Endothelial cell of umbilical vein (primary cell): ENCODE measurements around the gene SMIM7. TPM values are rescaled to one million over a fixed set of nuclear protein-coding genes. Genes with fewer than 3 reads are reported as not detected.

Experiments used
- Bru-seq: library from RNA; stranded (reverse); fragments of 400-500 nt; gene quantifications from one replicate; lab custom pipeline; 2021; lab: Mats Ljungman, UMichigan
- BruChase-seq, 2 experiments: library from RNA; stranded (reverse); fragments of 400-500 nt; gene quantifications; one replicate each; lab custom pipeline; 2021; lab: Mats Ljungman, UMichigan
- BruUV-seq: library from RNA; stranded (reverse); fragments of 400-500 nt; replicated peaks from 2 replicates; lab custom pipeline; 2021; lab: Mats Ljungman, UMichigan
- CTCF ChIA-PET: fragments of 300-600, 350-600 bp; sonication (Branson Sonifier 250); formaldehyde crosslinking; loops from one replicate; lab custom pipeline; 2021; ENCODE audit warnings: antibody characterized with exemption, inconsistent platforms; lab: Charles Lee
- POLR2A ChIA-PET: fragments of 300-600, 350-600 bp; sonication (Branson Sonifier 250); formaldehyde crosslinking; loops from one replicate; lab custom pipeline; 2021; ENCODE audit warnings: antibody characterized with exemption, inconsistent platforms; lab: Charles Lee
- DNase-seq: peaks from one replicate; pipeline ENCODE4 v3.0.0-alpha.2; 2011; ENCODE audit warnings: low read depth, low spot score
- FAIRE-seq: peaks from 2 replicates; lab custom pipeline; 2011; peaks lifted over from hg19 to GRCh38; lab: Jason Lieb, UNC
- H2AFZ ChIP-seq: 2 replicates; pipeline ENCODE4 v1.6.0; 2012; ENCODE audit warnings: low read depth, low read length, control low read depth, inconsistent platforms
- H3K27ac ChIP-seq: 2 replicates; pipeline ENCODE4 v1.5.1; 2011; ENCODE audit warnings: low read depth, mild to moderate bottlenecking, control low read depth, low read length, moderate library complexity; ENCODE audit not compliant: insufficient read depth
- H3K27me3 ChIP-seq, 2 experiments: 2 replicates each; pipeline versions ENCODE4 v1.6.0 to v1.6.1; 2011; ENCODE audit warnings: low read length in 2 of 2, mixed read lengths in 1 of 2; ENCODE audit not compliant: control insufficient read depth in 2 of 2, insufficient read depth in 2 of 2
- H3K36me3 ChIP-seq, 2 experiments: 2 replicates in 1 of 2; 3 replicates in 1 of 2; pipeline ENCODE4 v1.5.1; 2011; ENCODE audit warnings: low read length in 2 of 2, mild to moderate bottlenecking in 1 of 2, moderate library complexity in 1 of 2; ENCODE audit not compliant: control insufficient read depth in 2 of 2, insufficient read depth in 2 of 2; ENCODE audit errors: extremely low read depth in 1 of 2
- H3K4me1 ChIP-seq: 3 replicates; pipeline ENCODE4 v1.5.1; 2011; ENCODE audit warnings: mild to moderate bottlenecking, low read length; ENCODE audit not compliant: control insufficient read depth, insufficient read depth; ENCODE audit errors: extremely low read depth
- H3K4me2 ChIP-seq: 2 replicates; pipeline ENCODE4 v1.6.1; 2011; ENCODE audit warnings: low read length, control low read depth, mixed read lengths; ENCODE audit not compliant: insufficient read depth
- H3K4me3 ChIP-seq, 3 experiments: fragments of 200-600 bp in 1 of 3; sonication (generic), shearing (Covaris generic) in 1 of 3; replicated peaks in 1 of 3; 2 replicates each; pipeline ENCODE4 v1.5.1; 2011 to 2016; ENCODE audit warnings: control low read depth in 3 of 3, low read length in 3 of 3, mild to moderate bottlenecking in 2 of 3, inconsistent platforms in 1 of 3, low read depth in 1 of 3, moderate library complexity in 1 of 3; ENCODE audit not compliant: insufficient read depth in 1 of 3
- H3K79me2 ChIP-seq: 2 replicates; pipeline ENCODE4 v1.6.0; 2012; ENCODE audit warnings: low read length, inconsistent platforms; ENCODE audit not compliant: control insufficient read depth, insufficient read depth
- H3K9ac ChIP-seq: replicated peaks from 2 replicates; pipeline ENCODE3; 2011; ENCODE audit warnings: low read length, control low read depth; ENCODE audit not compliant: insufficient read depth; ENCODE audit errors: extremely low read depth
- H3K9me1 ChIP-seq: replicated peaks from 3 replicates; pipeline ENCODE4 v1.6.0; 2011; ENCODE audit warnings: mild to moderate bottlenecking, low read length; ENCODE audit not compliant: control insufficient read depth, insufficient read depth; ENCODE audit errors: extremely low read depth
- H3K9me3 ChIP-seq: replicated peaks from 2 replicates; pipeline ENCODE4 v1.5.1; 2012; ENCODE audit warnings: low read length, inconsistent platforms; ENCODE audit not compliant: control insufficient read depth, insufficient read depth
- H4K20me1 ChIP-seq: replicated peaks from 2 replicates; pipeline ENCODE3; 2011; ENCODE audit warnings: mild to moderate bottlenecking, low read length; ENCODE audit not compliant: control insufficient read depth, insufficient read depth; ENCODE audit errors: extremely low read depth
- JUN ChIP-seq: IDR thresholded peaks from 2 replicates; pipeline ENCODE4 v1.6.1; 2011; ENCODE audit warnings: borderline replicate concordance, low read depth; ENCODE audit not compliant: insufficient read length, insufficient read depth
- POLR2A ChIP-seq: IDR thresholded peaks from 2 replicates; pipeline ENCODE4 v1.6.1; 2012; ENCODE audit warnings: low read depth, mild to moderate bottlenecking, control low read depth, low read length
- POLR2AphosphoS5 ChIP-seq: IDR thresholded peaks from 2 replicates; pipeline ENCODE4 v1.6.1; 2012; ENCODE audit warnings: low read depth, mild to moderate bottlenecking, control low read depth, low read length, moderate library complexity; ENCODE audit not compliant: insufficient read depth
- dilution Hi-C: fragments of 300-500 bp; cut with MboI; formaldehyde crosslinking; loops from one replicate; pipeline ENCODE4 v1.15.0; 2019; ENCODE audit warnings: low sequenced_read_pairs; ENCODE audit not compliant: extremely low pct_ligation_motif_present
- intact Hi-C: fragments of 100-400 bp; cut with micrococcal nuclease; formaldehyde crosslinking; loops from one replicate; pipeline ENCODE4 v1.10.0; 2022
- long read RNA-seq: library from polyadenylated mRNA; stranded (forward); transcript quantifications from one replicate; pipeline ENCODE4 v2.0.0, GENCODE V29; 2021
- polyA minus RNA-seq, 3 experiments: library from RNA; depleted of rRNA, polyadenylated mRNA; stranded (reverse); fragments of >200 nt; gene quantifications; 1 replicate in 1 of 3; 2 replicates in 2 of 3; pipeline ENCODE4 v1.2.3, GENCODE V29; 2011
- polyA plus RNA-seq, 4 experiments: library from polyadenylated mRNA; depleted of rRNA in 3 of 4; stranded (reverse) in 3 of 4; unstranded in 1 of 4; fragments of >200 nt; gene quantifications; 2 replicates each; pipeline versions ENCODE4 v1.2.1 to v1.2.3, GENCODE V29; 2011 to 2012; ENCODE audit warnings: missing spikeins in 1 of 4
- total RNA-seq: library from RNA; stranded (reverse); gene quantifications from 2 replicates; pipeline ENCODE4 v1.2.3, GENCODE V29; 2021
- TF ChIP-seq, protein P1 (sequence below): IDR thresholded peaks from 2 replicates; pipeline ENCODE4 v1.6.1; 2011; ENCODE audit not compliant: insufficient read depth, insufficient read length
- TF ChIP-seq, protein P2 (sequence below), 2 donors: IDR thresholded peaks; 1 replicate in 1 of 2; 2 replicates in 1 of 2; pipeline ENCODE4 v1.5.1; 2011; ENCODE audit warnings: low read length in 2 of 2, mild to moderate bottlenecking in 2 of 2, moderate library complexity in 2 of 2, control low read depth in 1 of 2, inconsistent platforms in 1 of 2, low read depth in 1 of 2; ENCODE audit not compliant: insufficient read depth in 1 of 2; ENCODE audit errors: extremely low read depth in 1 of 2

Gene SMIM7
- total RNA-seq (45.7 and 51.1 TPM in 2 replicates), polyA plus RNA-seq (53.7 and 62.0 TPM in 2 replicates), polyA minus RNA-seq (58.9 and 59.9 TPM in 2 replicates), Bru-seq, nascent RNA (percentile 88 among the genes with signal in this experiment), BruChase-seq, experiment 1, labeled RNA remaining after a 6-hour chase (percentile 97 among the genes with signal in this experiment), BruChase-seq, experiment 2, labeled RNA remaining after a 2-hour chase (percentile 98 among the genes with signal in this experiment)
- polyA plus RNA-seq (2011; cell fraction: cytosol; rRNA removed): 74.9 and 81.5 TPM in 2 replicates
- polyA plus RNA-seq (2011; cell fraction: nucleus; rRNA removed): 56.0 and 62.4 TPM in 2 replicates
- polyA plus RNA-seq (2012): 56.1 and 56.6 TPM in 2 replicates
- polyA minus RNA-seq (2011; cell fraction: cytosol; rRNA and poly(A)+ RNA removed): 27.8 TPM
- polyA minus RNA-seq (2011; cell fraction: nucleus; rRNA and poly(A)+ RNA removed): 46.6 and 61.2 TPM in 2 replicates
- long read RNA-seq, transcript SMIM7-201 (5 exons, 850 nt): minor isoform, 5 of 124 reads
- long read RNA-seq, transcript SMIM7-214 (4 exons, 1,075 nt): minor isoform, 6 of 124 reads
- long read RNA-seq, transcript SMIM7-208 (5 exons, 2,776 nt): major isoform, 85 of 124 reads
- long read RNA-seq, partial matches to known transcripts: 9 of 124 reads
- long read RNA-seq, other reads (novel, unspliced or antisense): 7 of 124 reads

DNA sequence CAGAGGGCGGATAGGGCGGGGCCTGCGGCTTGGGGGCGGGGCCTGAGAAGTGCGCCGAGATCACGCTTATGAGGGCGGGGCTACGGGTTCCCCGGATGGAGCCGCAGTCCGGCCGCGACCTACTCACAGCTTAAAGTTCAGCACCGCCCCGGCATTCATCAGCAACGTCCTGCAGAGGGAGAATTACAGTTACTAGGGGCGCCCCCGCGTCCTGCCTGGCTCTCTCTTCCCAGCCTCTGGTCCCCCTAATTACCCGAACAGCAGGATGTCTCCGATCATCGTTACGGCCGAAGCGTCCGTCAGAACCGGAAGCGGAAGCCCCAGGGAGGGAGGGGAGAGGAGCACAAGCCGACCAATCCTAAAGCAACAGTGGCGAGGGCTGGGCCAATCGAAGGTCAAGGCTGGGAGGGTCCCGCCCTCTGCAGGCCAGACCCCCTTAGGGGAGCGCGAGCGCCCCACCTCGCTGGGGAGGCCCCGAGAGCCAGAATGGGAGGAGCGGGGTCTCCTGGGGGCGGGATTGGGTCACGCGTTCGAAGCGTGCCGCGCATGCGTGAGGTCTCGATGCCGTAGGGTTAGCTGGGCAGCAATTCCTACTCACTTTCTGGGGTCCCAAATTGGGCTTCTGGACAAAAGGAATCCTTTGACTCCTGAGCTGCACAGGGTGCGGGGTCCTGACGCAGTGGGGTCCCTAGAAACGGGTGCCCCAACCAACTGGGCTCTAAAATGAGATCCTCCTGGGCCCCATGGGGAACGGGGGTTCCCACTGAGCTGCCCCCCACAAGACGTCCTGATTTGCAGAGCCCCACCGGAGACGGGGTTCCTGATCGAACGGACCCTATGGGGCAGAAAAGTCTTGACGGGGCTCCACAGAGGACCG is at the start of gene SMIM7:
TSS of gene SMIM7 (minus strand) at position 313 of the 877 bp plus-strand sequence. CDS start at position 279, 34 bp downstream.
- Histone ChIP-seq H4K20me1 (peaks cover 2% of the 10 kb centered on the region), H3K36me3 (peaks cover 0 to 8% of the 10 kb centered on the region in 2 experiments), H3K27me3 (no peaks in the 10 kb centered on the region), H3K9me3 (no peaks in the 10 kb centered on the region), H3K4me3 (peak within 1 kb of the TSS; percentile 55 to 73 (median 67)), H3K4me1 (peaks cover 16% of the 10 kb centered on the region), H2AFZ (peak within 1 kb of the TSS; percentile 89), H3K4me2 (peak within 1 kb of the TSS; percentile 87), H3K9ac (peak within 1 kb of the TSS; percentile 71), H3K27ac (peak within 1 kb of the TSS; percentile 70), H3K79me2 (peaks cover 27% of the 10 kb centered on the region), H3K9me1 (no peaks in the 10 kb centered on the region)
- intact Hi-C loops (loop anchor here (1.0 kb wide), 1 partner anchor 32 kb away; the partner anchor contains the start of gene MED26), dilution Hi-C loops (no loop called here)
- no TSS peak for BruUV-seq
- peak; percentile 80 for TF ChIP-seq POLR2AphosphoS5
- no peak for TF ChIP-seq JUN
- TF ChIP-seq POLR2A: peak; percentile 92
- TF ChIP-seq, protein P1, sequence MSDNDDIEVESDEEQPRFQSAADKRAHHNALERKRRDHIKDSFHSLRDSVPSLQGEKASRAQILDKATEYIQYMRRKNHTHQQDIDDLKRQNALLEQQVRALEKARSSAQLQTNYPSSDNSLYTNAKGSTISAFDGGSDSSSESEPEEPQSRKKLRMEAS: peak; percentile 70
- TF ChIP-seq, protein P2, sequence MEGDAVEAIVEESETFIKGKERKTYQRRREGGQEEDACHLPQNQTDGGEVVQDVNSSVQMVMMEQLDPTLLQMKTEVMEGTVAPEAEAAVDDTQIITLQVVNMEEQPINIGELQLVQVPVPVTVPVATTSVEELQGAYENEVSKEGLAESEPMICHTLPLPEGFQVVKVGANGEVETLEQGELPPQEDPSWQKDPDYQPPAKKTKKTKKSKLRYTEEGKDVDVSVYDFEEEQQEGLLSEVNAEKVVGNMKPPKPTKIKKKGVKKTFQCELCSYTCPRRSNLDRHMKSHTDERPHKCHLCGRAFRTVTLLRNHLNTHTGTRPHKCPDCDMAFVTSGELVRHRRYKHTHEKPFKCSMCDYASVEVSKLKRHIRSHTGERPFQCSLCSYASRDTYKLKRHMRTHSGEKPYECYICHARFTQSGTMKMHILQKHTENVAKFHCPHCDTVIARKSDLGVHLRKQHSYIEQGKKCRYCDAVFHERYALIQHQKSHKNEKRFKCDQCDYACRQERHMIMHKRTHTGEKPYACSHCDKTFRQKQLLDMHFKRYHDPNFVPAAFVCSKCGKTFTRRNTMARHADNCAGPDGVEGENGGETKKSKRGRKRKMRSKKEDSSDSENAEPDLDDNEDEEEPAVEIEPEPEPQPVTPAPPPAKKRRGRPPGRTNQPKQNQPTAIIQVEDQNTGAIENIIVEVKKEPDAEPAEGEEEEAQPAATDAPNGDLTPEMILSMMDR (IDR thresholded peaks at IDR 0.05; ENCODE audit: extremely low read depth in 1 of 2, insufficient read depth in 1 of 2, low read depth in 1 of 2, low read length in 2 of 2): no peak
- ChIA-PET CTCF (interaction anchor here (1.0 to 2.6 kb wide), 4 partner anchors 11 to 55 kb away, joined by 3 to 8 read pairs (median 4); no protein-coding TSS in a partner anchor), POLR2A (interaction anchor here (1.3 to 1.9 kb wide), 2 partner anchors 33 to 164 kb away, joined by 5 to 8 read pairs; partner anchors contain the start of genes C19orf44, CALR3 and MED26)
- DNase-seq: peak; percentile 99
- peak; percentile 100 for FAIRE-seq
